ENCODE measurements around the gene AASDH.

- TF ChIP-seq CTCF (conservative IDR thresholded peaks at IDR 0.05; ENCODE audit: low read depth, low read length) = no peak
- no peak for TF ChIP-seq EZH2phosphoT487 (IDR thresholded peaks at IDR 0.05; ENCODE audit: borderline replicate concordance, low read length)
- no peak for TF ChIP-seq EZH2 (IDR thresholded peaks at IDR 0.05; ENCODE audit: low read length, unreplicated experiment)
Measured at GRCh38 chr4:56424176-56424575, 36.9 kb upstream of the AASDH start.
